Measurements from ENCODE around the gene OTX1. TPM values are rescaled to one million over a fixed set of nuclear protein-coding genes. Genes with fewer than 3 reads are reported as not detected.

OTX1 gene
- total RNA-seq, 1 experiment from 2014 or later, result 13.1 TPM

- RAD21 ChIA-PET (ENCODE audit: low non-redundant PET in 1 of 2, low total read pairs in 2 of 2, uncharacterized antibody in 2 of 2, unreplicated experiment in 2 of 2), result no interaction called here
These were observed 30.8 kb downstream of the OTX1 start for GRCh38 chr2:63081404-63081803.

More at GRCh38 chr2:63081404-63081803, 30.8 kb downstream of the OTX1 start:
- ChIA-PET POLR2A (no interaction called here), CTCF (no interaction called here)
- Histone ChIP-seq H3K9me3 (ENCODE audit: control insufficient read depth in 1 of 2, insufficient read depth in 1 of 2, low read depth in 1 of 2, low read length in 2 of 2) (no peaks in the 10 kb centered on the region), H3K36me3 (ENCODE audit: control insufficient read depth in 1 of 2, insufficient read depth in 2 of 2, low read length in 2 of 2) (no peaks in the 10 kb centered on the region), H3K9me2 (ENCODE audit: insufficient read depth) (no peaks in the 10 kb centered on the region), H2AFZ (ENCODE audit: low read depth, low read length, poor library complexity, severe bottlenecking) (no peak overlapping the region), H3K4me3 (replicated peaks in 1 of 2; ENCODE audit: low read depth in 1 of 2, low read length in 2 of 2) (no peak overlapping the region), H3K9ac (ENCODE audit: low read length) (no peak overlapping the region), H3K4me1 (ENCODE audit: control insufficient read depth in 1 of 2, insufficient read depth in 2 of 2, low read length in 2 of 2) (no peaks in the 10 kb centered on the region), H3K4me2 (ENCODE audit: low read length) (no peak overlapping the region), H3K27ac (ENCODE audit: low read depth, low read length) (no peak overlapping the region), H3K27me3 (ENCODE audit: insufficient read depth, low read length) (no peaks in the 10 kb centered on the region), H3K79me2 (ENCODE audit: insufficient read depth, low read length) (no peaks in the 10 kb centered on the region), H4K20me1 (ENCODE audit: insufficient read depth) (no peaks in the 10 kb centered on the region)
- no peak for ATAC-seq
- BruUV-seq (replicated peaks), result no TSS peak
- intact Hi-C loops (cut with micrococcal nuclease), result no loop called here
- DNase-seq (ENCODE audit: low read depth, low spot score), result no peak
- TF ChIP-seq ELF1 (IDR thresholded peaks at IDR 0.05; ENCODE audit: borderline replicate concordance, low read depth), result no peak
- TF ChIP-seq FOSL1 (IDR thresholded peaks at IDR 0.05; ENCODE audit: low read depth), result no peak
- TF ChIP-seq MAX (IDR thresholded peaks at IDR 0.05), result no peak
- TF ChIP-seq RAD21 (IDR thresholded peaks at IDR 0.05; ENCODE audit: low read depth), result no peak
- TF ChIP-seq CEBPB (IDR thresholded peaks at IDR 0.05; ENCODE audit: low read depth), result no peak
- no peak for TF ChIP-seq POLR2A (IDR thresholded peaks at IDR 0.05; ENCODE audit: borderline replicate concordance, extremely low read depth, insufficient read depth, insufficient read length)
- no peak for TF ChIP-seq TCF7L2 (IDR thresholded peaks at IDR 0.05; ENCODE audit: borderline replicate concordance, extremely low read depth, insufficient read depth, insufficient read length)
- TF ChIP-seq, protein P1, sequence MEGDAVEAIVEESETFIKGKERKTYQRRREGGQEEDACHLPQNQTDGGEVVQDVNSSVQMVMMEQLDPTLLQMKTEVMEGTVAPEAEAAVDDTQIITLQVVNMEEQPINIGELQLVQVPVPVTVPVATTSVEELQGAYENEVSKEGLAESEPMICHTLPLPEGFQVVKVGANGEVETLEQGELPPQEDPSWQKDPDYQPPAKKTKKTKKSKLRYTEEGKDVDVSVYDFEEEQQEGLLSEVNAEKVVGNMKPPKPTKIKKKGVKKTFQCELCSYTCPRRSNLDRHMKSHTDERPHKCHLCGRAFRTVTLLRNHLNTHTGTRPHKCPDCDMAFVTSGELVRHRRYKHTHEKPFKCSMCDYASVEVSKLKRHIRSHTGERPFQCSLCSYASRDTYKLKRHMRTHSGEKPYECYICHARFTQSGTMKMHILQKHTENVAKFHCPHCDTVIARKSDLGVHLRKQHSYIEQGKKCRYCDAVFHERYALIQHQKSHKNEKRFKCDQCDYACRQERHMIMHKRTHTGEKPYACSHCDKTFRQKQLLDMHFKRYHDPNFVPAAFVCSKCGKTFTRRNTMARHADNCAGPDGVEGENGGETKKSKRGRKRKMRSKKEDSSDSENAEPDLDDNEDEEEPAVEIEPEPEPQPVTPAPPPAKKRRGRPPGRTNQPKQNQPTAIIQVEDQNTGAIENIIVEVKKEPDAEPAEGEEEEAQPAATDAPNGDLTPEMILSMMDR (IDR thresholded peaks at IDR 0.05 in 2 of 3, conservative IDR thresholded peaks at IDR 0.05 in 1 of 3; ENCODE audit: borderline replicate concordance in 1 of 3, insufficient read depth in 1 of 3, low read depth in 2 of 3, low read length in 2 of 3), result no peak
- no peak for TF ChIP-seq EGR1 (IDR thresholded peaks at IDR 0.05; ENCODE audit: low read depth)
- no peak for TF ChIP-seq SRF (IDR thresholded peaks at IDR 0.05; ENCODE audit: low read depth)
- TF ChIP-seq, protein P2, sequence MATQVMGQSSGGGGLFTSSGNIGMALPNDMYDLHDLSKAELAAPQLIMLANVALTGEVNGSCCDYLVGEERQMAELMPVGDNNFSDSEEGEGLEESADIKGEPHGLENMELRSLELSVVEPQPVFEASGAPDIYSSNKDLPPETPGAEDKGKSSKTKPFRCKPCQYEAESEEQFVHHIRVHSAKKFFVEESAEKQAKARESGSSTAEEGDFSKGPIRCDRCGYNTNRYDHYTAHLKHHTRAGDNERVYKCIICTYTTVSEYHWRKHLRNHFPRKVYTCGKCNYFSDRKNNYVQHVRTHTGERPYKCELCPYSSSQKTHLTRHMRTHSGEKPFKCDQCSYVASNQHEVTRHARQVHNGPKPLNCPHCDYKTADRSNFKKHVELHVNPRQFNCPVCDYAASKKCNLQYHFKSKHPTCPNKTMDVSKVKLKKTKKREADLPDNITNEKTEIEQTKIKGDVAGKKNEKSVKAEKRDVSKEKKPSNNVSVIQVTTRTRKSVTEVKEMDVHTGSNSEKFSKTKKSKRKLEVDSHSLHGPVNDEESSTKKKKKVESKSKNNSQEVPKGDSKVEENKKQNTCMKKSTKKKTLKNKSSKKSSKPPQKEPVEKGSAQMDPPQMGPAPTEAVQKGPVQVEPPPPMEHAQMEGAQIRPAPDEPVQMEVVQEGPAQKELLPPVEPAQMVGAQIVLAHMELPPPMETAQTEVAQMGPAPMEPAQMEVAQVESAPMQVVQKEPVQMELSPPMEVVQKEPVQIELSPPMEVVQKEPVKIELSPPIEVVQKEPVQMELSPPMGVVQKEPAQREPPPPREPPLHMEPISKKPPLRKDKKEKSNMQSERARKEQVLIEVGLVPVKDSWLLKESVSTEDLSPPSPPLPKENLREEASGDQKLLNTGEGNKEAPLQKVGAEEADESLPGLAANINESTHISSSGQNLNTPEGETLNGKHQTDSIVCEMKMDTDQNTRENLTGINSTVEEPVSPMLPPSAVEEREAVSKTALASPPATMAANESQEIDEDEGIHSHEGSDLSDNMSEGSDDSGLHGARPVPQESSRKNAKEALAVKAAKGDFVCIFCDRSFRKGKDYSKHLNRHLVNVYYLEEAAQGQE (IDR thresholded peaks at IDR 0.05; ENCODE audit: low read depth), result no peak
- no peak for TF ChIP-seq SIN3A (IDR thresholded peaks at IDR 0.05; ENCODE audit: low read depth)
- no peak for TF ChIP-seq POLR2AphosphoS5 (IDR thresholded peaks at IDR 0.05; ENCODE audit: low read depth, low read length)
